H1 (cell line): ENCODE measurements around the gene DOHH. TPM values are rescaled to one million over a fixed set of nuclear protein-coding genes. Genes with fewer than 3 reads are reported as not detected.

ENCODE experiments used
- CHD7 ChIP-seq: fragments of 300-600 bp; sonication (generic); IDR thresholded peaks from 2 replicates; pipeline ENCODE4 v1.7.1; 2012; ENCODE audit warnings: low read length, moderate library complexity, mild to moderate bottlenecking, inconsistent platforms; ENCODE audit not compliant: insufficient replicate concordance
- E2F6 ChIP-seq: IDR thresholded peaks from 2 replicates; pipeline ENCODE4 v1.6.1; 2012; ENCODE audit warnings: inconsistent platforms
- GTF2F1 ChIP-seq: IDR thresholded peaks from 2 replicates; pipeline ENCODE4 v1.6.1; 2012; ENCODE audit warnings: low read depth, low read length, improper control_type of control experiment, borderline replicate concordance
- JUN ChIP-seq: IDR thresholded peaks from 2 replicates; pipeline ENCODE4 v1.6.1; 2011; ENCODE audit warnings: low read depth, mild to moderate bottlenecking, improper control_type of control experiment, low read length
- KDM4A ChIP-seq: IDR thresholded peaks from one replicate; pipeline ENCODE4 v1.7.1; 2012; ENCODE audit warnings: low read depth, mild to moderate bottlenecking, moderate library complexity, low read length, inconsistent platforms; ENCODE audit not compliant: severe bottlenecking
- POLR2AphosphoS5 ChIP-seq: IDR thresholded peaks from 2 replicates; pipeline ENCODE4 v1.6.1; 2011; ENCODE audit warnings: low read depth, low read length
- SAP30 ChIP-seq: fragments of 300-600 bp; sonication (generic); IDR thresholded peaks from 2 replicates; pipeline ENCODE4 v1.7.1; 2012; ENCODE audit warnings: low read length, moderate library complexity, mild to moderate bottlenecking, inconsistent platforms; ENCODE audit not compliant: insufficient read depth, insufficient replicate concordance
- polyA plus RNA-seq, 7 experiments: library from polyadenylated mRNA; depleted of rRNA in 3 of 7; stranded (reverse) in 5 of 7; unstranded in 2 of 7; fragments of >200 nt in 5 of 7; fragments of 200-250 nt in 2 of 7; gene quantifications; 1 replicate in 5 of 7; 2 replicates in 1 of 7; 4 replicates in 1 of 7; pipeline versions ENCODE4 v1.2.1 to v1.2.3, GENCODE V29; 2011 to 2013; ENCODE audit warnings: missing spikeins in 2 of 7, mixed read lengths in 2 of 7
- total RNA-seq: library from RNA; stranded (reverse); fragmentation: NEBNext Ultra II Directional; extraction: Animal tissue kit (Norgen Biotek cat#: 25700); gene quantifications from 2 replicates; pipeline ENCODE4 v1.2.1, GENCODE V29; 2021

The DOHH gene
- total and polyA plus RNA-seq, 2 of the 8 experiments (the other 6 are each of a cell fraction or from before 2014, with no cell fraction given): 7.3 to 17.7 TPM

GRCh38 chr19:3499738-3500428 is 591 bp downstream of the DOHH start (continued):
- TF ChIP-seq POLR2AphosphoS5 (no peak), GTF2F1 (no peak), JUN (no peak), SAP30 (no peak), KDM4A (no peak), E2F6 (no peak), CHD7 (no peak)
